Activated T-cell treated with anti-CD3 and anti-CD28 coated beads, Interleukin-2, amount 50 U/mL, for 24 hours (primary cell): ENCODE results near the gene GPD1L.
A peak's percentile ranks its signal among the peaks of the same experiment; 100 is the strongest.
"Not testable (repeated sequence)": the region's sequence is repeated elsewhere in the genome, so short reads cannot be mapped to it uniquely, and the experiment has no call there.

Source experiments
- DNase-seq: peaks from one replicate; pipeline ENCODE4 v3.0.0-alpha.2; 2020
- H3K27ac Mint-ChIP-seq: 2 replicates; pipeline ENCODE4 v1.8.0; 2020; ENCODE audit warnings: mild to moderate bottlenecking, mixed read lengths
- H3K27me3 Mint-ChIP-seq: 2 replicates; pipeline ENCODE4 v1.8.0; 2020; ENCODE audit warnings: mixed read lengths
- H3K36me3 Mint-ChIP-seq: 2 replicates; pipeline ENCODE4 v1.8.0; 2020; ENCODE audit warnings: low read depth, mixed read lengths
- H3K4me1 Mint-ChIP-seq: 2 replicates; pipeline ENCODE4 v1.8.0; 2020; ENCODE audit warnings: low read depth, mixed read lengths
- H3K4me3 Mint-ChIP-seq: 2 replicates; pipeline ENCODE4 v1.8.0; 2020; ENCODE audit warnings: mild to moderate bottlenecking, moderate library complexity, mixed read lengths
- H3K9me3 Mint-ChIP-seq: 2 replicates; pipeline ENCODE4 v1.8.0; 2020; ENCODE audit warnings: mixed read lengths

The GPD1L gene

GRCh38 chr3:32106132-32106928 is at the start of gene GPD1L:
Gene GPD1L, plus strand, starts transcription at chr3:32106620. Its CDS starts 92 bp downstream, at chr3:32106712.
- Mint-ChIP-seq H3K4me1 (peaks cover 42% of the 10 kb centered on the region), H3K4me3 (peak within 1 kb of the TSS; percentile 87), H3K36me3 (peaks cover 6% of the 10 kb centered on the region), H3K9me3 (peaks cover 10% of the 10 kb centered on the region), H3K27ac (peak within 1 kb of the TSS; percentile 88), H3K27me3 (no peaks in the 10 kb centered on the region)
- DNase-seq: peak; percentile 97

DNA sequence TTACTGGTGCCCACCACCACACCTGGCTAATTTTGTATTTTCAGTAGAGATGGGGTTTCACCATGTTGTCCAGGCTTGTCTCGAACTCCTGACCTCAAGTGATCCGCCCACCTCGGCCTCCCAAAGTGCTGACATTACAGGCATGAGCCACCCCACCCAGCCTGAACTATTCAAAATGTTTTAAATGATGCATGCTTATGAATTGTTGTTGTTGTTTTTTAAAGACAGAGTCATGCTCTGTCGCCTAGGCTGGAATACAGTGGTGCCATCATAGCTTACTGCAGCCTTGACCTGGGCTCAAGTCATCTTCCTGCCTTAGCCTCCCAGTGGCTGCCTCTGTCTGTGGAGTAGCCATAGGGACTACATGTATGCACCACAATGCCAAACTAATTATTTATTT is 48.0 kb upstream of the GPD1L start:
- DNase-seq, H3K4me1 Mint-ChIP-seq, H3K36me3 Mint-ChIP-seq, H3K9me3 Mint-ChIP-seq, H3K4me3 Mint-ChIP-seq, H3K27me3 Mint-ChIP-seq, H3K27ac Mint-ChIP-seq: not testable (repeated sequence)

DNA sequence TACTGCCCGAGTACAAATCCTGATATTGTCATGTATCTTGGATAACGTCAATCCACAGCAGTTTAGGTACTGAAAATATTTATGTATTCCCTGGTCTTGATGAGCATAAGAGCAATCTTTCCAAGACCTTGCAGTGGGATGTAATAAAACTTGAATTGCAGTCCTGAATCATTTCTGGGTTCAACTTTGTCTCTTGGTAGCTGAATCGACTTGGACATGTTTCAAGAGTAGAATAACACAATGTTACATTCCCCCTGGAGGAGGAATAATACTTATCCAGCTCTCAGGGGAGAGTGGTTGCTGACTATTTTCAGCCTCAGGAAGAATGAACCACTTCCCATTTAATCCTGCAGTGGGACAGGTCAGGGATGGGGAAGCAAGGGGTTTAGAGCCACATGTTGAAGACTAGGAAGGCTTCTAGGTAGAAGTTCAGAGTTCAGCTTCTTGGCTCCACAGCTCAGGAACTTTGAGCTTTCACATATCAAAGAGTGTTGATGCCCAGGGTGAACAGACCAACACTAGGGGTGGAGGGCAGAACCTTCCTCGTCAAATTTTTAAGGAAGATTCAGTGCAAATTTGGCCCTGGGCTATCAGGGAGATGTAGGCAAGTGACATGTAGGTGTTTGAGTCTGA is 43.4 kb upstream of the GPD1L start:
- H3K9me3 Mint-ChIP-seq: no peaks in the 10 kb centered on the region
- H3K4me1 Mint-ChIP-seq: no peaks in the 10 kb centered on the region
- no peaks in the 10 kb centered on the region for H3K36me3 Mint-ChIP-seq
- no peak overlapping the region for H3K27ac Mint-ChIP-seq
- H3K4me3 Mint-ChIP-seq: no peak overlapping the region
- no peak for DNase-seq
- H3K27me3 Mint-ChIP-seq: peaks cover 3% of the 10 kb centered on the region

DNA sequence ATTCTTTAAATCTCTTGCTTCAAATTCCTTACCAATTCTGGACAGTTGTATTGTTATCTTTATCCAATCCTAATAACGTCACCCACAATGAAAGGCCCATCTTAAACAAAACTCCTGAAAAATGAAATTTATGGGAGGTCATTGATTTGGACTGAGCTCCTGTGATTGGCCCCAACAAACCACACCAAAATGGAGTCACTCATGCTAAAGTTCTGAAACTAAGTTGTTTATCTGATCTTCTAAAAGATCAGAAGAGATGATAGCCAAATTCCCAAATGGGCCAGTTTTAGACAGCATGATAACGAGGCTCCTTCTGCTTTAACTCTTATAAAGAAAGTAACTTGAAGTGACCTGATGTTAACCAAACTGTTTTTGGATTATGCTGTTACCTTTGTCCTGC is 39.7 kb upstream of the GPD1L start:
- Mint-ChIP-seq H3K4me3 (no peak overlapping the region), H3K27me3 (no peaks in the 10 kb centered on the region), H3K4me1 (no peaks in the 10 kb centered on the region), H3K27ac (no peak overlapping the region), H3K36me3 (no peaks in the 10 kb centered on the region), H3K9me3 (no peaks in the 10 kb centered on the region)
- no peak for DNase-seq

- H3K36me3 Mint-ChIP-seq, H3K4me1 Mint-ChIP-seq, H3K4me3 Mint-ChIP-seq, DNase-seq, H3K9me3 Mint-ChIP-seq, H3K27me3 Mint-ChIP-seq, H3K27ac Mint-ChIP-seq: not testable (repeated sequence)
Measured at GRCh38 chr3:32074194-32074593, 32.2 kb upstream of the GPD1L start.

DNA sequence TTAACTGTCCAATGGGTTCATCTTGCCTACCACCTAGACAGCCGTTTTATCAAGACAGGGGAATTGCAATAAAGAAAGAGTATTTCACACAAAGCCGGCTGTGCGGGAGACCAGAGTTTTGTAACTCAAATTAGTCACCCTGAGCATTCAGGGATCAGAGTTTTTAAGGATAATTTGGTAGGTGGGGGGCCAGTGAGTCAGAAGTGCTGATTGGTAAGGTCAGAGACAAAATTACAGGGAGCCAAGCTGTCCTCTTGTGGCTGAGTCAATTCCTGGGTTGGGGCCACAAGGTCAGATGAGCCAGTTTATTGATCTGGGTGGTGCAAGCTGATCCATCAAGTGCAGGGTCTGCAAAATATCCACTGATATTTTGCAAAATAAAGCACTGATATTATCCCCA is 29.9 kb upstream of the GPD1L start:
- Mint-ChIP-seq H3K9me3 (no peaks in the 10 kb centered on the region), H3K27me3 (peaks cover 3% of the 10 kb centered on the region), H3K4me3 (no peak overlapping the region), H3K27ac (no peak overlapping the region), H3K4me1 (no peaks in the 10 kb centered on the region), H3K36me3 (no peaks in the 10 kb centered on the region)
- DNase-seq: no peak

DNA sequence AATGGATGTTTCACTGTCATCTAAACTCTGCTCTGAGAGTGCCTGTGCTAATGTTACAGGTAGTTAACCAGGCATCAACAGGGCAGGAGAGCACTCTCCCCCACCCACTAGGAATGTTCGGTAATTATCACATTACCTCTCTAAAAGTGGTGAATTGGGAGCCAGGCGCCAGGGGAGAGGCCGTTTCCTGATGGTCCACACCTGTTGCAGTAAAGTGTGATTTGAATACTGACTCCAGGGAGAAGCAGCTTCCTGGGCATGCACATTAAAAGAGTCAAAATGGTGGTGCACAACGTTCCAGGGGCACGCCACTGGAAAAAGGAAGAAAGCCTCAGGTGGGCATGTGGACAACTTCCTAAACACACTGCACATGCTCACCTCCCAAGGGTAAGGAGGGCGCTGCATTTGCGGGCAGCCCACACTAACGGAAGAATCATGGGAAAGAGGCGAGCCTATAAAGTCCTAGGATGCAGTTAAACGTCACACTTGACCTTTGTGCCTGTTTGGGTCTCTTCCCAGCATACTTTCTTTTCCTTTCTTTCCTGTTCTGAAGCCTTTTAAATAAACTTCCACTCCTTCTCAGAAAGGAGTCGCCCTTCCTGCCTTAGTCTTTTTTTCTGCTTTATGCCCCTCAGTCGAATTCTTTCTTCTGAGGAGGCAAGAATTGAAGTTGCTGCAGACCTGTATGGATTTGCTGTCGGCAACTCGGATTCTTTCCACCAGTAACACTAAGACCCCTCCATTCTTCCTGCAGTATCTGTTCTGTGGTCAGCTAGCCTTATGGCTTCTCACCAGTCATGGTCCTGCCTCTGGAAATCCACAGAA is 28.9 kb upstream of the GPD1L start:
- DNase-seq: no peak
- Mint-ChIP-seq H3K36me3 (no peaks in the 10 kb centered on the region), H3K27ac (no peak overlapping the region), H3K9me3 (no peaks in the 10 kb centered on the region), H3K4me3 (no peak overlapping the region), H3K27me3 (peaks cover 3% of the 10 kb centered on the region), H3K4me1 (no peaks in the 10 kb centered on the region)

DNA sequence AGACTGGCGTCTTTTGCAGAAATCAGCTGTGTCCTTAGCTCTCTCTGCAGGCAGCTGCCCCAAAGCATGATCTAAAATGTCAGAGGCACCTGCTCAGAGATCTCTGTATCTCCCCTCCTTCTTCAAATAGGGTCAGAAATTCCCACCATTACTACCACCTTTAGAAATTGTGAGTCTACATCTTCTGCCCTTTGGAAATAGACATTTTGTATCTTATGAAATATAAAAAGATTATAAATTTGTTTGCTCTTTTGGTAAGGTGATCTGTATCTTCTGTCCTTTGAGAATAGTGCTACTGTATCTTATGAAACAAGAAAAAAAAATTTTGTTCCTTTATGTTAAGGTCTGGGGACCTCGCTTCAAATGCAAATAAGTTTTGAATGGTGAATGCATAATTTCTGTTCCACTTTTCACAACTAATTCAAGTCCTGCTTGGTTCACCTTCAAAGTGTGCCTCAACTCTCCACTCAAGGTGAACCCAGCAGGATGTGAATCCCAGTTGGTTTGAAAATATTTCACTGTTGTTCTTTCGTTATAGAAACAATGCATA is 28.3 kb upstream of the GPD1L start:
- Mint-ChIP-seq H3K4me3 (no peak overlapping the region), H3K9me3 (no peaks in the 10 kb centered on the region), H3K4me1 (no peaks in the 10 kb centered on the region), H3K27ac (no peak overlapping the region), H3K27me3 (peaks cover 3% of the 10 kb centered on the region), H3K36me3 (no peaks in the 10 kb centered on the region)
- no peak for DNase-seq

GRCh38 chr3:32078864-32079263 is 27.6 kb upstream of the GPD1L start:
- no peaks in the 10 kb centered on the region for H3K36me3 Mint-ChIP-seq
- peaks cover 1% of the 10 kb centered on the region for H3K9me3 Mint-ChIP-seq
- no peaks in the 10 kb centered on the region for H3K4me1 Mint-ChIP-seq
- H3K27ac Mint-ChIP-seq: no peak overlapping the region
- H3K4me3 Mint-ChIP-seq: no peak overlapping the region
- no peak for DNase-seq
- peaks cover 3% of the 10 kb centered on the region for H3K27me3 Mint-ChIP-seq

- Mint-ChIP-seq H3K27me3 (peaks cover 3% of the 10 kb centered on the region), H3K36me3 (no peaks in the 10 kb centered on the region), H3K4me1 (no peaks in the 10 kb centered on the region), H3K27ac (no peak overlapping the region), H3K4me3 (no peak overlapping the region), H3K9me3 (peaks cover 6% of the 10 kb centered on the region)
- DNase-seq: no peak
Measured at GRCh38 chr3:32082721-32083120, 23.7 kb upstream of the GPD1L start.

DNA sequence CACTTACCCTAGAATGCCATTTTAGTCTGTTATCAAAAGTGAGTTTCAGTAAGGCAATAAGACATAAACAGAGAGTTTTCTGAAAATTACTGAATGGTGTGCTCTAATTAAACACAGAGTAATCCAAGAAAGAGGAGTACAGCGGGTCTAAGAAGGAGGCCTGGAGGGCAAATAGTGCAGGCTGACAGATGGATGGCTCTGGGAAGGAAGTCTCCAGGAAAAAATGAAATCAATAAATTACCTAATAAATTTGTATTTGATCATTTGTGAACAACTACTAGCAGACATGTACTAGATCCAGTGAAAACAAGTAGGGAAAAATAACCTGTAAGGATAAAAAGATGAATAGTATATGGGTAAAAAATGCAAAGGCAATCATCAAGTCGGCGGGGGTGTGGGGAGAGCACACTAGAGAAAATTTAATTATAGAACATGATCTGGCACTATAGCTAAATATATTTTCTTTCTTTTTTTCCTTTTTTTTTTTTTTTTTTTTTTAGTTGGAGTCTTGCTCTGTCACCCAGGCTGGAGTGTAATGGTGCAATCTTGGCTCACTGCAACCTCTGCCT is 22.6 kb upstream of the GPD1L start:
- Mint-ChIP-seq H3K27me3 (peaks cover 3% of the 10 kb centered on the region), H3K9me3 (peaks cover 6% of the 10 kb centered on the region), H3K4me1 (no peaks in the 10 kb centered on the region), H3K4me3 (no peak overlapping the region), H3K36me3 (no peaks in the 10 kb centered on the region), H3K27ac (no peak overlapping the region)
- DNase-seq: no peak

DNA sequence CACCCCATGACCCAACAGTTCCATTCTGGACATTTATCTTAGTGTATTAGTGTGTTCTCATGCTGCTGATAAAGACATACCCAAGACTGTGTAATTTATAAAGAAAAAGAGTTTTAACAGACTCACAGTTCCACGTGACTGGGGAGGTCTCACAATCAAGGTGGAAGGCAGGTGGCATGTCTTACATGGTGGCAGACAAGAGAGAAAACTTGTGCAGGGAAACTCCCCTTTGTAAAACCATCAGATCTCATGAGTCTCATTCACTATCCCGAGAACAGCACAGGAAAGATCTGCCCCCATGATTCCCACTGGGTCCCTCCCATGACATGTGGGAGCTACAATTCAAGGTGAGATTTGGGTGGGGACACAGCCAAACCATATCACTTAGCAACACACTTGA is 21.6 kb upstream of the GPD1L start:
- H3K27me3 Mint-ChIP-seq: peaks cover 8% of the 10 kb centered on the region
- H3K4me3 Mint-ChIP-seq: no peak overlapping the region
- H3K27ac Mint-ChIP-seq: no peak overlapping the region
- peaks cover 10% of the 10 kb centered on the region for H3K9me3 Mint-ChIP-seq
- H3K36me3 Mint-ChIP-seq: no peaks in the 10 kb centered on the region
- no peak for DNase-seq
- H3K4me1 Mint-ChIP-seq: no peaks in the 10 kb centered on the region

- no peak for DNase-seq
- H3K4me3 Mint-ChIP-seq: no peak overlapping the region
- H3K27ac Mint-ChIP-seq: no peak overlapping the region
- no peaks in the 10 kb centered on the region for H3K36me3 Mint-ChIP-seq
- H3K27me3 Mint-ChIP-seq: peaks cover 4% of the 10 kb centered on the region
- peaks cover 2% of the 10 kb centered on the region for H3K4me1 Mint-ChIP-seq
- H3K9me3 Mint-ChIP-seq: peaks cover 10% of the 10 kb centered on the region
Measured at GRCh38 chr3:32086464-32086863, 20.0 kb upstream of the GPD1L start.

DNA sequence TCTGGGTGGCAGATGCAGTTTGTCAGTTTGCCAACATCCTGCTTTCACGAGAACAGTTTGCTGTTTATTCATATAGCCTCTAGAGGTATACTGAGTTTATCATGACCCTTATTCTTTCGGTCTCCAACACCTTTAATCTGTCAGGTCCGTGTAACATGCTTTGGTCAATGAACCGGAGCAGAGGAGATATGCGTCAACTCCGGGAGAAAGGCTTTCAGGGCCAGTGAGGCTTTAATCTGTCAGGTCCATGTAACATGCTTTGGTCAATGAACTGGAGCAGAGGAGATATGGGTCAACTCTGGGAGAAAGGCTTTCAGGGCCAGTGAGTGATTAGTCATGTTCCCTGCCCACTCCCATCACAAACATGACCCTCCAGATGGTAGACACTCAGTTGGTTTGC is 16.9 kb upstream of the GPD1L start:
- peaks cover 9% of the 10 kb centered on the region for H3K27me3 Mint-ChIP-seq
- H3K9me3 Mint-ChIP-seq: peaks cover 8% of the 10 kb centered on the region
- DNase-seq: no peak
- no peak overlapping the region for H3K4me3 Mint-ChIP-seq
- no peaks in the 10 kb centered on the region for H3K36me3 Mint-ChIP-seq
- H3K27ac Mint-ChIP-seq: no peak overlapping the region
- peaks cover 8% of the 10 kb centered on the region for H3K4me1 Mint-ChIP-seq
